Measurements from ENCODE around the gene USP17L19. TPM values are rescaled to one million over a fixed set of nuclear protein-coding genes. Genes with fewer than 3 reads are reported as not detected.
"Not testable (repeated sequence)": the region's sequence is repeated elsewhere in the genome, so short reads cannot be mapped to it uniquely, and the experiment has no call there.

The USP17L19 gene, protein sequence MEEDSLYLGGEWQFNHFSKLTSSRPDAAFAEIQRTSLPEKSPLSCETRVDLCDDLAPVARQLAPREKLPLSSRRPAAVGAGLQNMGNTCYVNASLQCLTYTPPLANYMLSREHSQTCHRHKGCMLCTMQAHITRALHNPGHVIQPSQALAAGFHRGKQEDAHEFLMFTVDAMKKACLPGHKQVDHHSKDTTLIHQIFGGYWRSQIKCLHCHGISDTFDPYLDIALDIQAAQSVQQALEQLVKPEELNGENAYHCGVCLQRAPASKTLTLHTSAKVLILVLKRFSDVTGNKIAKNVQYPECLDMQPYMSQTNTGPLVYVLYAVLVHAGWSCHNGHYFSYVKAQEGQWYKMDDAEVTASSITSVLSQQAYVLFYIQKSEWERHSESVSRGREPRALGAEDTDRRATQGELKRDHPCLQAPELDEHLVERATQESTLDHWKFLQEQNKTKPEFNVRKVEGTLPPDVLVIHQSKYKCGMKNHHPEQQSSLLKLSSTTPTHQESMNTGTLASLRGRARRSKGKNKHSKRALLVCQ
- polyA plus RNA-seq (ENCODE audit: insufficient read length): not detected

DNA sequence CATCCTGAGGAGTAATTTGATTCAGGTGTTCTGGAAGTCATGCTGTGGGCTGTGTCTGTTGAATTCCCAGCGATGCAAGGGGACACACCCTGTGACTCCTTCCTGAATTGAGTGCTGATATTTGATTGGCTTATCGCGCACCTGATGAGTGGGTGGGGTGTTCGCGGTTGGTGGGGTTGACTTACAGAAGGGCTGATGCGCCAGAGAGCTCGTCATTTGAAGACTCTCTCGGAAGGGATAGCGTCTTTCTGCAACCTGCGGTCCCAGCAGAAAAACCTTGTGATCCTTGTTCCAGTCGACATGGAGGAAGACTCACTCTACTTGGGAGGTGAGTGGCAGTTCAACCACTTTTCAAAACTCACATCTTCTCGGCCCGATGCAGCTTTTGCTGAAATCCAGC, at the start of gene USP17L19:
Gene USP17L19 (plus strand): TSS at position 301 of the 400 bp plus-strand sequence. CDS start 0 bp downstream, at position 301.
- not testable (repeated sequence) for DNase-seq (ENCODE audit: low read depth)

DNA sequence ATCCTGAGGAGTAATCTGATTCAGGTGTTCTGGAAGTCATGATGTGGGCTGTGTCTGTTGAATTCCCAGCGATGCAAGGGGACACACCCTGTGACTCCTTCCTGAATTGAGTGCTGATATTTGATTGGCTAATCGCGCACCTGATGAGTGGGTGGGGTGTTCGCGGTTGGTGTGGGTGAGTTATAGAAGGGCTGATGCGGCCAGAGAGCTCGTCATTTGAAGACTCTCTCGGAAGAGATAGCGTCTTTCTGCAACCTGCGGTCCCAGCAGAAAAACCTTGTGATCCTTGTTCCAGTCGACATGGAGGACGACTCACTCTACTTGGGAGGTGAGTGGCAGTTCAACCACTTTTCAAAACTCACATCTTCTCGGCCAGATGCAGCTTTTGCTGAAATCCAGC, 42.8 kb upstream of the USP17L19 start, which contains the start of gene USP17L10:
Gene USP17L10 (plus strand): TSS at position 301 of the 400 bp plus-strand sequence. CDS start 0 bp downstream, at position 301.
- not testable (repeated sequence) for DNase-seq (ENCODE audit: low read depth)

DNA sequence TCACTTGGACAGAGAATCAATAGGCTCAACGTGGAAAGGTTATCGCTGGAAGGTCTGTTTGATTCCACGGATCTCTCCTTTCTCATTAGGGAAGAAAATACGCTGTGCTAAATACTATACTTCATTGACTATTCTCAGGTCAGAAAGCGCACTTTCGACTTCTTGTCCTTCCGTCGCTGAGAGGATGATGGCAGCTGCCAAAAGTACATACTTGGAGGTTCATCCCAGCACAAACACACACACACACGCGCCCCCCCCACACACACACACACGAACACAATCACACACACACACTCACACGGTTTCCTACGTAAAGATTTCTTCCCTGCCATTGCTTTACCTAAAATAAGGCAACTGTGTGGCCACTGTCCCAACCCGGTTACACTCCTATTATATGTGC, 38.5 kb upstream of the USP17L19 start:
- not testable (repeated sequence) for DNase-seq (ENCODE audit: low read depth)

DNA sequence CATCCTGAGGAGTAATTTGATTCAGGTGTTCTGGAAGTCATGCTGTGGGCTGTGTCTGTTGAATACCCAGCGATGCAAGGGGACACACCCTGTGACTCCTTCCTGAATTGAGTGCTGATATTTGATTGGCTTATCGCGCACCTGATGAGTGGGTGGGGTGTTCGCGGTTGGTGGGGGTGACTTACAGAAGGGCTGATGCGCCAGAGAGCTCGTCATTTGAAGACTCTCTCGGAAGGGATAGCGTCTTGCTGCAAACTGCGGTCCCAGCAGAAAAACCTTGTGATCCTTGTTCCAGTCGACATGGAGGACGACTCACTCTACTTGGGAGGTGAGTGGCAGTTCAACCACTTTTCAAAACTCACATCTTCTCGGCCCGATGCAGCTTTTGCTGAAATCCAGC, 38.1 kb upstream of the USP17L19 start, which contains the start of gene USP17L11:
Gene USP17L11 (plus strand): TSS at position 301 of the 400 bp plus-strand sequence. CDS start 0 bp downstream, at position 301.
- DNase-seq (ENCODE audit: low read depth): not testable (repeated sequence)

DNA sequence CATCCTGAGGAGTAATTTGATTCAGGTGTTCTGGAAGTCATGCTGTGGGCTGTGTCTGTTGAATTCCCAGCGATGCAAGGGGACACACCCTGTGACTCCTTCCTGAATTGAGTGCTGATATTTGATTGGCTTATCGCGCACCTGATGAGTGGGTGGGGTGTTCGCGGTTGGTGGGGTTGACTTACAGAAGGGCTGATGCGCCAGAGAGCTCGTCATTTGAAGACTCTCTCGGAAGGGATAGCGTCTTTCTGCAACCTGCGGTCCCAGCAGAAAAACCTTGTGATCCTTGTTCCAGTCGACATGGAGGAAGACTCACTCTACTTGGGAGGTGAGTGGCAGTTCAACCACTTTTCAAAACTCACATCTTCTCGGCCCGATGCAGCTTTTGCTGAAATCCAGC, 33.3 kb upstream of the USP17L19 start, which contains the start of gene USP17L12:
Gene USP17L12 (plus strand): TSS at position 301 of the 400 bp plus-strand sequence. CDS start 0 bp downstream, at position 301.
- not testable (repeated sequence) for DNase-seq (ENCODE audit: low read depth)

DNA sequence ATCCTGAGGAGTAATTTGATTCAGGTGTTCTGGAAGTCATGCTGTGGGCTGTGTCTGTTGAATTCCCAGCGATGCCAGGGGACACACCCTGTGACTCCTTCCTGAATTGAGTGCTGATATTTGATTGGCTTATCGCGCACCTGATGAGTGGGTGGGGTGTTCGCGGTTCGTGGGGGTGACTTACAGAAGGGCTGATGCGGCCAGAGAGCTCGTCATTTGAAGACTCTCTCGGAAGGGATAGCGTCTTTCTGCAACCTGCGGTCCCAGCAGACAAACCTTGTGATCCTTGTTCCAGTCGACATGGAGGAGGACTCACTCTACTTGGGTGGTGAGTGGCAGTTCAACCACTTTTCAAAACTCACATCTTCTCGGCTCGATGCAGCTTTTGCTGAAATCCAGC, 28.6 kb upstream of the USP17L19 start, which contains the start of gene USP17L13:
Gene USP17L13 (plus strand): TSS at position 301 of the 400 bp plus-strand sequence. CDS start 0 bp downstream, at position 301.
- not testable (repeated sequence) for DNase-seq (ENCODE audit: low read depth)

DNA sequence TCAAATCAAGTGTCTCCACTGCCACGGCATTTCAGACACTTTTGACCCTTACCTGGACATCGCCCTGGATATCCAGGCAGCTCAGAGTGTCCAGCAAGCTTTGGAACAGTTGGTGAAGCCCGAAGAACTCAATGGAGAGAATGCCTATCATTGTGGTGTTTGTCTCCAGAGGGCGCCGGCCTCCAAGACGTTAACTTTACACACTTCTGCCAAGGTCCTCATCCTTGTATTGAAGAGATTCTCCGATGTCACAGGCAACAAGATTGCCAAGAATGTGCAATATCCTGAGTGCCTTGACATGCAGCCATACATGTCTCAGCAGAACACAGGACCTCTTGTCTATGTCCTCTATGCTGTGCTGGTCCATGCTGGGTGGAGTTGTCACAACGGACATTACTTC, 22.9 kb upstream of the USP17L19 start:
- not testable (repeated sequence) for DNase-seq (ENCODE audit: low read depth)

DNA sequence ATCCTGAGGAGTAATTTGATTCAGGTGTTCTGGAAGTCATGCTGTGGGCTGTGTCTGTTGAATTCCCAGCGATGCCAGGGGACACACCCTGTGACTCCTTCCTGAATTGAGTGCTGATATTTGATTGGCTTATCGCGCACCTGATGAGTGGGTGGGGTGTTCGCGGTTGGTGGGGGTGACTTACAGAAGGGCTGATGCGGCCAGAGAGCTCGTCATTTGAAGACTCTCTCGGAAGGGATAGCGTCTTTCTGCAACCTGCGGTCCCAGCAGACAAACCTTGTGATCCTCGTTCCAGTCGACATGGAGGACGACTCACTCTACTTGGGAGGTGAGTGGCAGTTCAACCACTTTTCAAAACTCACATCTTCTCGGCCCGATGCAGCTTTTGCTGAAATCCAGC, 19.1 kb upstream of the USP17L19 start, which contains the start of gene USP17L15:
Gene USP17L15 (plus strand): TSS at position 301 of the 400 bp plus-strand sequence. CDS start 0 bp downstream, at position 301.
- DNase-seq (ENCODE audit: low read depth): not testable (repeated sequence)

DNA sequence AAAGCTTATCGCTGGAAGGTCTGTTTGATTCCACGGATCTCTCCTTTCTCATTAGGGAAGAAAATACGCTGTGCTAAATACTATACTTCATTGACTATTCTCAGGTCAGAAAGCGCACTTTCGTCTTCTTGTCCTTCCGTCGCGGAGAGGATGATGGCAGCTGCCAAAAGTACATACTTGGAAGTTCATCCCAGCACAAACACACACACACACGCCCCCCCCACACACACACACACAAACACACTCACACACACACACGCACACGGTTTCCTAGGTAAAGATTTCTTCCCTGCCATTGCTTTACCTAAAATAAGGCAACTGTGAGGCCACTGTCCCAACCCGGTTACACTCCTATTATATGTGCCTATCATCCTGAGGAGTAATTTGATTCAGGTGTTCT, 14.7 kb upstream of the USP17L19 start:
- not testable (repeated sequence) for DNase-seq (ENCODE audit: low read depth)

DNA sequence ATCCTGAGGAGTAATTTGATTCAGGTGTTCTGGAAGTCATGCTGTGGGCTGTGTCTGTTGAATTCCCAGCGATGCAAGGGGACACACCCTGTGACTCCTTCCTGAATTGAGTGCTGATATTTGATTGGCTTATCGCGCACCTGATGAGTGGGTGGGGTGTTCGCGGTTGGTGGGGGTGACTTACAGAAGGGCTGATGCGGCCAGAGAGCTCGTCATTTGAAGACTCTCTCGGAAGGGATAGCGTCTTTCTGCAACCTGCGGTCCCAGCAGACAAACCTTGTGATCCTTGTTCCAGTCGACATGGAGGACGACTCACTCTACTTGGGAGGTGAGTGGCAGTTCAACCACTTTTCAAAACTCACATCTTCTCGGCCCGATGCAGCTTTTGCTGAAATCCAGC, 9.6 kb upstream of the USP17L19 start, which contains the start of gene USP17L17:
Gene USP17L17 (plus strand): TSS at position 301 of the 400 bp plus-strand sequence. CDS start 0 bp downstream, at position 301.
- not testable (repeated sequence) for DNase-seq (ENCODE audit: low read depth)

DNA sequence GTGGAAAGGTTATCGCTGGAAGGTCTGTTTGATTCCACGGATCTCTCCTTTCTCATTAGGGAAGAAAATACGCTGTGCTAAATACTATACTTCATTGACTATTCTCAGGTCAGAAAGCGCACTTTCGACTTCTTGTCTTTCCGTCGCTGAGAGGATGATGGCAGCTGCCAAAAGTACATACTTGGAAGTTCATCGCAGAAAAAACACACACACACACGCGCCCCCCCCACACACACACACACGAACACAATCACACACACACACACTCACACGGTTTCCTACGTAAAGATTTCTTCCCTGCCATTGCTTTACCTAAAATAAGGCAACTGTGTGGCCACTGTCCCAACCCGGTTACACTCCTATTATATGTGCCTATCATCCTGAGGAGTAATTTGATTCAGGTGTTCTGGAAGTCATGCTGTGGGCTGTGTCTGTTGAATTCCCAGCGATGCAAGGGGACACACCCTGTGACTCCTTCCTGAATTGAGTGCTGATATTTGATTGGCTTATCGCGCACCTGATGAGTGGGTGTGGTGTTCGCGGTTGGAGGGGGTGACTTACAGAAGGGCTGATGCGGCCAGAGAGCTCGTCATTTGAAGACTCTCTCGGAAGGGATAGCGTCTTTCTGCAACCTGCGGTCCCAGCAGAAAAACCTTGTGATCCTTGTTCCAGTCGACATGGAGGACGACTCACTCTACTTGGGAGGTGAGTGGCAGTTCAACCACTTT, 5.1 kb upstream of the USP17L19 start, which contains the start of gene USP17L18:
Gene USP17L18 (plus strand): TSS at position 678 of the 728 bp plus-strand sequence. CDS start 0 bp downstream, at position 678.
- not testable (repeated sequence) for DNase-seq (ENCODE audit: low read depth)

DNA sequence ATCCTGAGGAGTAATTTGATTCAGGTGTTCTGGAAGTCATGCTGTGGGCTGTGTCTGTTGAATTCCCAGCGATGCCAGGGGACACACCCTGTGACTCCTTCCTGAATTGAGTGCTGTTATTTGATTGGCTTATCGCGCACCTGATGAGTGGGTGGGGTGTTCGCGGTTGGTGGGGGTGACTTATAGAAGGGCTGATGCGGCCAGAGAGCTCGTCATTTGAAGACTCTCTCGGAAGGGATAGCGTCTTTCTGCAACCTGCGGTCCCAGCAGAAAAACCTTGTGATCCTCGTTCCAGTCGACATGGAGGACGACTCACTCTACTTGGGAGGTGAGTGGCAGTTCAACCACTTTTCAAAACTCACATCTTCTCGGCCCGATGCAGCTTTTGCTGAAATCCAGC, 4.6 kb downstream of the USP17L19 start, which contains the start of gene USP17L20:
Gene USP17L20 (plus strand): TSS at position 301 of the 400 bp plus-strand sequence. CDS start 0 bp downstream, at position 301.
- DNase-seq (ENCODE audit: low read depth): not testable (repeated sequence)

DNA sequence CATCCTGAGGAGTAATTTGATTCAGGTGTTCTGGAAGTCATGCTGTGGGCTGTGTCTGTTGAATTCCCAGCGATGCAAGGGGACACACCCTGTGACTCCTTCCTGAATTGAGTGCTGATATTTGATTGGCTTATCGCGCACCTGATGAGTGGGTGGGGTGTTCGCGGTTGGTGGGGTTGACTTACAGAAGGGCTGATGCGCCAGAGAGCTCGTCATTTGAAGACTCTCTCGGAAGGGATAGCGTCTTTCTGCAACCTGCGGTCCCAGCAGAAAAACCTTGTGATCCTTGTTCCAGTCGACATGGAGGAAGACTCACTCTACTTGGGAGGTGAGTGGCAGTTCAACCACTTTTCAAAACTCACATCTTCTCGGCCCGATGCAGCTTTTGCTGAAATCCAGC, 9.4 kb downstream of the USP17L19 start, which contains the start of gene USP17L21:
Gene USP17L21 (plus strand): TSS at position 301 of the 400 bp plus-strand sequence. CDS start 0 bp downstream, at position 301.
- DNase-seq (ENCODE audit: low read depth): not testable (repeated sequence)

DNA sequence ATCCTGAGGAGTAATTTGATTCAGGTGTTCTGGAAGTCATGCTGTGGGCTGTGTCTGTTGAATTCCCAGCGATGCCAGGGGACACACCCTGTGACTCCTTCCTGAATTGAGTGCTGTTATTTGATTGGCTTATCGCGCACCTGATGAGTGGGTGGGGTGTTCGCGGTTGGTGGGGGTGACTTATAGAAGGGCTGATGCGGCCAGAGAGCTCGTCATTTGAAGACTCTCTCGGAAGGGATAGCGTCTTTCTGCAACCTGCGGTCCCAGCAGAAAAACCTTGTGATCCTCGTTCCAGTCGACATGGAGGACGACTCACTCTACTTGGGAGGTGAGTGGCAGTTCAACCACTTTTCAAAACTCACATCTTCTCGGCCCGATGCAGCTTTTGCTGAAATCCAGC, 14.1 kb downstream of the USP17L19 start, which contains the start of gene USP17L22:
Gene USP17L22 (plus strand): TSS at position 301 of the 400 bp plus-strand sequence. CDS start 0 bp downstream, at position 301.
- not testable (repeated sequence) for DNase-seq (ENCODE audit: low read depth)

DNA sequence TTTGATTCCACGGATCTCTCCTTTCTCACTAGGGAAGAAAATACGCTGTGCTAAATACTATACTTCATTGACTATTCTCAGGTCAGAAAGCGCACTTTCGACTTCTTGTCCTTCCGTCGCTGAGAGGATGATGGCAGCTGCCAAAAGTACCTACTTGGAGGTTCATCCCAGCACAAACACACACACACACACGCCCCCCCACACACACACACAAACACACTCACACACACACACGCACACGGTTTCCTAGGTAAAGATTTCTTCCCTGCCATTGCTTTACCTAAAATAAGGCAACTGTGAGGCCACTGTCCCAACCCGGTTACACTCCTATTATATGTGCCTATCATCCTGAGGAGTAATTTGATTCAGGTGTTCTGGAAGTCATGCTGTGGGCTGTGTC, 18.5 kb downstream of the USP17L19 start:
- not testable (repeated sequence) for DNase-seq (ENCODE audit: low read depth)

Other genes starting within 250 kb of the USP17L19 start
- 0.06 TPM for gene FAM90A26, start 83.0 kb upstream of the USP17L19 start, polyA plus RNA-seq (ENCODE audit: insufficient read length)
- not detected for gene USP17L10, start 42.7 kb upstream of the USP17L19 start, polyA plus RNA-seq (ENCODE audit: insufficient read length)
- not detected for gene USP17L11, start 38.0 kb upstream of the USP17L19 start, polyA plus RNA-seq (ENCODE audit: insufficient read length)
- gene USP17L12, start 33.2 kb upstream of the USP17L19 start, polyA plus RNA-seq (ENCODE audit: insufficient read length): not detected
- not detected for gene USP17L13, start 28.5 kb upstream of the USP17L19 start, polyA plus RNA-seq (ENCODE audit: insufficient read length)
- not detected for gene USP17L15, start 19.0 kb upstream of the USP17L19 start, polyA plus RNA-seq (ENCODE audit: insufficient read length)
- not detected for gene USP17L17, start 9.5 kb upstream of the USP17L19 start, polyA plus RNA-seq (ENCODE audit: insufficient read length)
- not detected for gene USP17L18, start 4.7 kb upstream of the USP17L19 start, polyA plus RNA-seq (ENCODE audit: insufficient read length)
- not detected for gene USP17L20, start 4.7 kb downstream of the USP17L19 start, polyA plus RNA-seq (ENCODE audit: insufficient read length)
- gene USP17L21, start 9.5 kb downstream of the USP17L19 start, polyA plus RNA-seq (ENCODE audit: insufficient read length): not detected
- not detected for gene USP17L22, start 14.2 kb downstream of the USP17L19 start, polyA plus RNA-seq (ENCODE audit: insufficient read length)
- gene USP17L24, start 71.8 kb downstream of the USP17L19 start, polyA plus RNA-seq (ENCODE audit: insufficient read length): not detected
- not detected for gene USP17L25, start 76.5 kb downstream of the USP17L19 start, polyA plus RNA-seq (ENCODE audit: insufficient read length)
- not detected for gene USP17L26, start 81.3 kb downstream of the USP17L19 start, polyA plus RNA-seq (ENCODE audit: insufficient read length)
- not detected for gene USP17L5, start 86.0 kb downstream of the USP17L19 start, polyA plus RNA-seq (ENCODE audit: insufficient read length)
- gene USP17L27, start 90.8 kb downstream of the USP17L19 start, polyA plus RNA-seq (ENCODE audit: insufficient read length): not detected
- gene USP17L28, start 95.5 kb downstream of the USP17L19 start, polyA plus RNA-seq (ENCODE audit: insufficient read length): not detected
- not detected for gene USP17L29, start 100.3 kb downstream of the USP17L19 start, polyA plus RNA-seq (ENCODE audit: insufficient read length)
- gene USP17L30, start 109.8 kb downstream of the USP17L19 start, polyA plus RNA-seq (ENCODE audit: insufficient read length): not detected
- not detected for gene DEFB131A, start 191.0 kb downstream of the USP17L19 start, polyA plus RNA-seq (ENCODE audit: insufficient read length)

Measured in forelimb muscle (tissue), 1 donor.